NB4 (cell line): ENCODE data around the gene EVA1C.
"Not testable (repeated sequence)": the region's sequence is repeated elsewhere in the genome, so short reads cannot be mapped to it uniquely, and the experiment has no call there.

Source experiments
- DNase-seq: peaks from one replicate; pipeline ENCODE4 v3.0.0; 2010; ENCODE audit warnings: low read depth
- H3K4me3 ChIP-seq: one replicate; pipeline ENCODE4 v1.5.1; 2011; ENCODE audit warnings: mild to moderate bottlenecking, low read depth, low read length, moderate library complexity
- CTCF ChIP-seq: IDR thresholded peaks from one replicate; pipeline ENCODE4 v1.5.1; 2012; ENCODE audit warnings: low read depth, low read length
- MYC ChIP-seq: IDR thresholded peaks from 2 replicates; pipeline ENCODE4 v1.6.1; 2011; ENCODE audit warnings: low read depth, low read length
- POLR2A ChIP-seq: IDR thresholded peaks from 2 replicates; pipeline ENCODE4 v1.6.1; 2011; ENCODE audit warnings: mild to moderate bottlenecking; ENCODE audit not compliant: insufficient read length; ENCODE audit errors: extremely low read depth
- TF ChIP-seq, protein P1 (sequence below): IDR thresholded peaks from 2 replicates; pipeline ENCODE4 v1.6.1; 2011; ENCODE audit warnings: low read depth, low read length

Gene EVA1C

DNA sequence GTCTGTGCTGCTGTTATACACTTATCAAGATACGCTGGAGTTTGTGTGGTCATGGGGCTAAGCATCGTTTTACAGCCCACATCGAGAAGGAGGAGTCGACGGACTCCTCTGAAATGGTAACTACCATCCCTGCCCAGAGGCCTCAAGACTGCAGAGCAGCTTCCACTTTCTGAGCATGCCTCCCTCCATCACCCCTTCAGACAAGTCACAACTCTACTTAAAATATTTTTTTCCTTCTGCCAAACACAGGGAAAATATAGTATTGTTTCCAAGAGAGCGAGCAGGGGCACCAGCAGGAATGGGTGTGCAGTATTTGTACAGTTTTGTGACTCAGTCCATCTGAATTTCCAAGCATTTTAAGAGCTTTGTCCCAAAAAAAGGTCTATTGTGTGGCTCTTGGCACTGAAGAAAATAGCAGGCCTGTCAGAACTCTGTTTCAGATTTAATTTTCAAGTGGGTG, 14.1 kb downstream of the EVA1C start:
- DNase-seq = no peak
- no peak overlapping the region for H3K4me3 ChIP-seq
- TF ChIP-seq POLR2A (no peak), MYC (no peak)
- TF ChIP-seq, protein P1, sequence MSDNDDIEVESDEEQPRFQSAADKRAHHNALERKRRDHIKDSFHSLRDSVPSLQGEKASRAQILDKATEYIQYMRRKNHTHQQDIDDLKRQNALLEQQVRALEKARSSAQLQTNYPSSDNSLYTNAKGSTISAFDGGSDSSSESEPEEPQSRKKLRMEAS = no peak

DNA sequence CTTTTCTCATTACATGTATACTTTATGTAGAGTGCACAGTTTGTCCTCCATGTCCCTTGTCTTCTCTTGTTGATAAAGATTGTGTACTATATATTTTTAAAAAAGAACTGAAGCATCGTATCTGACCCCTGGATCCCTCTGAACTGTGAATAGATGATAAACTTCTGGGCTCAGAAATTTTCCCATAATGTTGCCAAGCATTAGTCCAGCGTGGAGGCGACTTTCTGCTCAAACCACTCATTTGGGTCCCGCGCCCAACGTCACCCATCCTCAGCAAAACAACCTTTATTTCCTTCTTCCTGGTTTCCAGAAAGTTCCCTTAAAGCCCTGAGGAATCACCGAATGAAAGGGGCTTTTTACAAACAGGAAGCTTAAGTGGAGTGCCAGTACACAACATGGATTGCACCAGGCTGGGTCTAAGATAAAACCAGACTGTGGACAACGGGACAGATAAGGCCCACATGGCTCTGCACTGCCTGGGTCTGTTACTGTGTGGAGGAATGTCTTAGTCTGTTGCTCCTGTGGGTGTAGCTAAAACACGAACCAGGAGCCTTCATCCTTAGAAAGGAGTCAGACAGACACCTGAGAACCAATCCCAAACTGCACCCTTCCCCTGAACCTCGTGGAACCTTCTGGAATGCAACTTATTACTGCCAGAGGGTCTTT, 15.6 kb downstream of the EVA1C start:
- TF ChIP-seq CTCF (no peak), POLR2A (no peak), MYC (no peak)
- TF ChIP-seq, protein P1 = no peak
- no peak for DNase-seq
- no peak overlapping the region for H3K4me3 ChIP-seq

GRCh38 chr21:32432982-32433660, 20.6 kb downstream of the EVA1C start:
- H3K4me3 ChIP-seq, DNase-seq: not testable (repeated sequence)

GRCh38 chr21:32437729-32438128, 25.2 kb downstream of the EVA1C start:
- TF ChIP-seq CTCF (no peak), POLR2A (no peak), MYC (no peak)
- TF ChIP-seq, protein P1 = no peak
- H3K4me3 ChIP-seq = no peak overlapping the region
- no peak for DNase-seq

GRCh38 chr21:32442566-32443318, 30.2 kb downstream of the EVA1C start:
- DNase-seq = no peak
- H3K4me3 ChIP-seq = no peak overlapping the region
- TF ChIP-seq CTCF (no peak), MYC (no peak), POLR2A (no peak)
- TF ChIP-seq, protein P1 = no peak

DNA sequence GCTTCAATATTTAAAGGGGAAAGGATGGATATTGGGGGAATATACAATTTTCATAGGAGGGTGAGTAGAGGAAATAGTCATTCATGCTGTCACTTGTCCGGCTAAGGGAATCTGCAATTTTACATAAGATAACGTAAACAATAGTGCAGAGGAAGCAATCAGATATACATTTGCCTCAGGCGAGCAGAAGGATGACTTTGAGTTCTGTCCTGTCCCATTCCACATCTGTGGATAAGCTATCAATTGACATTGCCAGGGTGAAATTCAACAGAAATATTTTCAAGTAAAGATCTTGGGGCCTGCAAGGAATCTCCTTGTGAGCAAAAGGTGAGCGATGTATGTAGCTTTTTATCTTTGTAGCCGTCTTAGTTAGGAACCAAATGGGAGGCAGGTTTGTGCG, 32.6 kb downstream of the EVA1C start:
- H3K4me3 ChIP-seq = no peak overlapping the region
- DNase-seq = no peak
- TF ChIP-seq MYC (no peak), POLR2A (no peak), CTCF (no peak)
- TF ChIP-seq, protein P1 = no peak

DNA sequence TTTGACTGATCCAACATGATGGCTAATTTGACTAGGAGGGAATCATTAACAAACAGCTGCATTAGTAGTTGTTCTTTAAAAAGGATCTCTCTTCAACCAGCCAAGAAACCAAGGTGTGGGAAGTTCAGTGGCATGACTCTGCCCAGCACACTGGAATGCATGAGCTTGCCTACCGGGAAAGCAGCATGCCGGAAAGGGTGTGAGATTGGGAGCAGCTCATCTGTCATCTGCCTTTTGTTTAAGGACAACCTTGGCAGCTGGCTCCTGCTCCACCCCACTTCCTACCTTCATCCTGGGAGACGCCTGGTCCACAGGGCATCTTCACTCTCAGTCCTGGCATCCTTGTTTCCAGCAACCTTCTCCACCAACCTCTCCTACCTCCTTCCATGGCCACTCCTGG, 33.9 kb downstream of the EVA1C start:
- H3K4me3 ChIP-seq, DNase-seq: not testable (repeated sequence)
